ENCODE data around the gene SEC24D.

Gene SEC24D

GRCh38 chr4:118776157-118776954 lies 59.6 kb downstream of the SEC24D start:
- Histone ChIP-seq H3K9me3 (ENCODE audit: control insufficient read depth, insufficient read depth, low read length) (no peaks in the 10 kb centered on the region), H3K4me3 (ENCODE audit: low read length) (no peak overlapping the region), H3K27me3 (ENCODE audit: control insufficient read depth, low read length) (no peaks in the 10 kb centered on the region), H4K20me1 (ENCODE audit: control insufficient read depth, insufficient read depth, low read depth, low read length) (no peaks in the 10 kb centered on the region), H3K4me1 (ENCODE audit: control insufficient read depth, low read length) (no peaks in the 10 kb centered on the region), H3K9me2 (replicated peaks; ENCODE audit: control insufficient read depth, low read length) (no peaks in the 10 kb centered on the region), H3K79me2 (ENCODE audit: control insufficient read depth, low read length) (no peaks in the 10 kb centered on the region), H3K4me2 (ENCODE audit: low read length) (no peak overlapping the region), H3K36me3 (ENCODE audit: control insufficient read depth, low read length) (no peaks in the 10 kb centered on the region), H3K27ac (ENCODE audit: low read depth, low read length) (no peak overlapping the region), H3F3A (ENCODE audit: control insufficient read depth, insufficient read depth) (no peaks in the 10 kb centered on the region)
- TF ChIP-seq EZH2phosphoT487 (IDR thresholded peaks at IDR 0.05; ENCODE audit: borderline replicate concordance, low read length): no peak
- TF ChIP-seq, protein P1, sequence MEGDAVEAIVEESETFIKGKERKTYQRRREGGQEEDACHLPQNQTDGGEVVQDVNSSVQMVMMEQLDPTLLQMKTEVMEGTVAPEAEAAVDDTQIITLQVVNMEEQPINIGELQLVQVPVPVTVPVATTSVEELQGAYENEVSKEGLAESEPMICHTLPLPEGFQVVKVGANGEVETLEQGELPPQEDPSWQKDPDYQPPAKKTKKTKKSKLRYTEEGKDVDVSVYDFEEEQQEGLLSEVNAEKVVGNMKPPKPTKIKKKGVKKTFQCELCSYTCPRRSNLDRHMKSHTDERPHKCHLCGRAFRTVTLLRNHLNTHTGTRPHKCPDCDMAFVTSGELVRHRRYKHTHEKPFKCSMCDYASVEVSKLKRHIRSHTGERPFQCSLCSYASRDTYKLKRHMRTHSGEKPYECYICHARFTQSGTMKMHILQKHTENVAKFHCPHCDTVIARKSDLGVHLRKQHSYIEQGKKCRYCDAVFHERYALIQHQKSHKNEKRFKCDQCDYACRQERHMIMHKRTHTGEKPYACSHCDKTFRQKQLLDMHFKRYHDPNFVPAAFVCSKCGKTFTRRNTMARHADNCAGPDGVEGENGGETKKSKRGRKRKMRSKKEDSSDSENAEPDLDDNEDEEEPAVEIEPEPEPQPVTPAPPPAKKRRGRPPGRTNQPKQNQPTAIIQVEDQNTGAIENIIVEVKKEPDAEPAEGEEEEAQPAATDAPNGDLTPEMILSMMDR (IDR thresholded peaks at IDR 0.05; ENCODE audit: low read depth, low read length, poor library complexity, severe bottlenecking): no peak

DNA sequence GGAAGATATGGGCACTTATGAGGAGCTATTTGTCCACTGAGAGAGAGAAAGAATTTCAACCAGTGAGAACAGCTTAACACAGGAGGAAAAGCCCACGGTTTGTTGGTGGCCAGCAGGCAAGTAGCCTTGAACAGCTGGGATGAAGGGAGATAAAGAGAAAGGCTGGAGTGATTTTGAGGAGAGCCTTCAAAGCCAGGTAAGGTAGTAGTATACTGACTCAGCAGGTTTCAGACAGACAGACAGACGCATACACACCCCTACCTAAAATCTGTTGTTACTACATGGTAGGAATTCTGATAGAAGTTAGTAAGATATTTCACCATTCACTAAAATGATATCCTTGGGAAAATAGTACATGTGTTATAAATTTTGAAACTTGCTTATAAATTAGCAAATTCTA lies 60.5 kb downstream of the SEC24D start:
- no peaks in the 10 kb centered on the region for H3F3A ChIP-seq (ENCODE audit: control insufficient read depth, insufficient read depth)
- no peaks in the 10 kb centered on the region for H4K20me1 ChIP-seq (ENCODE audit: control insufficient read depth, insufficient read depth, low read depth, low read length)
- H3K4me3 ChIP-seq (ENCODE audit: low read length): no peak overlapping the region
- no peak overlapping the region for H3K4me2 ChIP-seq (ENCODE audit: low read length)
- H3K9me3 ChIP-seq (ENCODE audit: control insufficient read depth, insufficient read depth, low read length): no peaks in the 10 kb centered on the region
- H3K27me3 ChIP-seq (ENCODE audit: control insufficient read depth, low read length): no peaks in the 10 kb centered on the region
- no peaks in the 10 kb centered on the region for H3K79me2 ChIP-seq (ENCODE audit: control insufficient read depth, low read length)
- H3K27ac ChIP-seq (ENCODE audit: low read depth, low read length): no peak overlapping the region
- no peaks in the 10 kb centered on the region for H3K4me1 ChIP-seq (ENCODE audit: control insufficient read depth, low read length)
- H3K9me2 ChIP-seq (replicated peaks; ENCODE audit: control insufficient read depth, low read length): no peaks in the 10 kb centered on the region
- TF ChIP-seq, protein P1 (IDR thresholded peaks at IDR 0.05; ENCODE audit: low read depth, low read length, poor library complexity, severe bottlenecking): no peak
- no peak for TF ChIP-seq EZH2phosphoT487 (IDR thresholded peaks at IDR 0.05; ENCODE audit: borderline replicate concordance, low read length)
- no peaks in the 10 kb centered on the region for H3K36me3 ChIP-seq (ENCODE audit: control insufficient read depth, low read length)

DNA sequence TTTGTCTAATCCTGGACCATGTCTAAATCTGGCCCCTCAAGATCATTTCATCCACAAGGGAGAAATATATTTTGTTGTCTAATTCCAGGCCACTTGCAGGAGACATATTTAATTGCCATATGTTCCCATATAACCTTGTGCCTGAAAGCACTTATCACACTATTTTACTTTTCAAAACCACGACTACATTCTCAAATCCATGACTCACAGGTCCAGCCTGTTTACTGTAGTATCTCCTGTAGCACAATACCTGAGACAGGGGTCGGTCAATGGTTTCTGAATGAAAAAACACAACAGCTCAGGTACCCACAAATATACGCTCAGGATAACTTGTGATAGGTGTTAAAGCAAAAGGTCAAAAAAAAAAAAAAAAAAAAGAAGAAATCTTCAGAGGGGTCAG lies 60.9 kb downstream of the SEC24D start:
- Histone ChIP-seq H3K4me1 (ENCODE audit: control insufficient read depth, low read length) (no peaks in the 10 kb centered on the region), H3K79me2 (ENCODE audit: control insufficient read depth, low read length) (no peaks in the 10 kb centered on the region), H3K9me2 (replicated peaks; ENCODE audit: control insufficient read depth, low read length) (no peaks in the 10 kb centered on the region), H4K20me1 (ENCODE audit: control insufficient read depth, insufficient read depth, low read depth, low read length) (no peaks in the 10 kb centered on the region), H3K9me3 (ENCODE audit: control insufficient read depth, insufficient read depth, low read length) (no peaks in the 10 kb centered on the region), H3F3A (ENCODE audit: control insufficient read depth, insufficient read depth) (no peaks in the 10 kb centered on the region), H3K4me2 (ENCODE audit: low read length) (no peak overlapping the region), H3K4me3 (ENCODE audit: low read length) (no peak overlapping the region), H3K27me3 (ENCODE audit: control insufficient read depth, low read length) (no peaks in the 10 kb centered on the region), H3K36me3 (ENCODE audit: control insufficient read depth, low read length) (no peaks in the 10 kb centered on the region), H3K27ac (ENCODE audit: low read depth, low read length) (no peak overlapping the region)
- no peak for TF ChIP-seq EZH2phosphoT487 (IDR thresholded peaks at IDR 0.05; ENCODE audit: borderline replicate concordance, low read length)
- TF ChIP-seq, protein P1 (IDR thresholded peaks at IDR 0.05; ENCODE audit: low read depth, low read length, poor library complexity, severe bottlenecking): no peak

All from DOHH2 (cell line).